Neuronal stem cell (in vitro differentiated cells): ENCODE data around the gene PLCB2.

ENCODE experiments used
- DNase-seq: peaks from one replicate; pipeline ENCODE4 v3.0.0-alpha.2; 2013; ENCODE audit warnings: low spot score
- H2AFZ ChIP-seq: one replicate; pipeline ENCODE4 v1.6.1; 2013; ENCODE audit warnings: mild to moderate bottlenecking, low read length, inconsistent platforms
- H2AK5ac ChIP-seq: 2 replicates; pipeline ENCODE4 v1.6.1; 2013; ENCODE audit warnings: low read depth, mild to moderate bottlenecking, inconsistent platforms, low read length, moderate library complexity, mixed read lengths
- H2BK120ac ChIP-seq: 2 replicates; pipeline ENCODE4 v1.6.1; 2013; ENCODE audit warnings: low read depth, mild to moderate bottlenecking, inconsistent platforms, low read length, moderate library complexity, mixed read lengths
- H2BK12ac ChIP-seq: one replicate; pipeline ENCODE4 v1.6.1; 2013; ENCODE audit warnings: low read length, inconsistent platforms
- H2BK15ac ChIP-seq: 2 replicates; pipeline ENCODE4 v1.6.1; 2013; ENCODE audit warnings: mild to moderate bottlenecking, low read length, inconsistent platforms, mixed read lengths
- H2BK5ac ChIP-seq: one replicate; pipeline ENCODE4 v1.6.1; 2013; ENCODE audit warnings: inconsistent platforms, mild to moderate bottlenecking, low read length, moderate library complexity
- H3K14ac ChIP-seq: one replicate; pipeline ENCODE4 v1.6.1; 2013; ENCODE audit warnings: low read length, inconsistent platforms
- H3K18ac ChIP-seq: 2 replicates; pipeline ENCODE4 v1.6.1; 2013; ENCODE audit warnings: low read length, inconsistent platforms
- H3K23ac ChIP-seq: 2 replicates; pipeline ENCODE4 v1.6.1; 2013; ENCODE audit warnings: low read depth, mild to moderate bottlenecking, mixed read lengths, low read length, inconsistent platforms; ENCODE audit not compliant: poor library complexity
- H3K27ac ChIP-seq: replicated peaks from 3 replicates; pipeline ENCODE4 v1.5.1; 2013; ENCODE audit warnings: low read length, inconsistent platforms
- H3K27me3 ChIP-seq, 3 experiments: 2 replicates each; pipeline ENCODE4 v1.6.1; 2013; ENCODE audit warnings: low read length in 3 of 3, mild to moderate bottlenecking in 2 of 3, inconsistent platforms in 1 of 3, low read depth in 1 of 3, mixed read lengths in 1 of 3, moderate library complexity in 1 of 3; ENCODE audit not compliant: control insufficient read depth in 3 of 3, insufficient read depth in 3 of 3
- H3K36me3 ChIP-seq, 2 donors: replicated peaks in 1 of 2; 2 replicates each; pipeline ENCODE4 v1.6.1; 2013; ENCODE audit warnings: low read length in 2 of 2; ENCODE audit not compliant: control insufficient read depth in 2 of 2, insufficient read depth in 2 of 2
- H3K4ac ChIP-seq: 2 replicates; pipeline ENCODE4 v1.6.1; 2013; ENCODE audit warnings: inconsistent platforms, mild to moderate bottlenecking, low read length, moderate library complexity
- H3K4me1 ChIP-seq, 2 donors: 1 replicate in 1 of 2; 2 replicates in 1 of 2; pipeline ENCODE4 v1.6.1; 2013; ENCODE audit warnings: low read length in 2 of 2, low read depth in 1 of 2; ENCODE audit not compliant: control insufficient read depth in 2 of 2, insufficient read depth in 1 of 2
- H3K4me2 ChIP-seq: one replicate; pipeline ENCODE4 v1.6.1; 2013; ENCODE audit warnings: mild to moderate bottlenecking, low read length, inconsistent platforms; ENCODE audit not compliant: insufficient read depth, poor library complexity, severe bottlenecking
- H3K4me3 ChIP-seq, 2 donors: 2 replicates each; pipeline ENCODE4 v1.5.1; 2013; ENCODE audit warnings: low read length in 2 of 2, mild to moderate bottlenecking in 2 of 2, inconsistent platforms in 1 of 2, moderate library complexity in 1 of 2
- H3K79me1 ChIP-seq: one replicate; pipeline ENCODE4 v1.6.1; 2013; ENCODE audit warnings: low read depth, mild to moderate bottlenecking, inconsistent platforms, low read length, moderate library complexity
- H3K9ac ChIP-seq: one replicate; pipeline ENCODE4 v1.6.1; 2013; ENCODE audit warnings: mild to moderate bottlenecking, low read depth, low read length, inconsistent platforms; ENCODE audit not compliant: poor library complexity
- H3K9me3 ChIP-seq, 2 donors: replicated peaks in 1 of 2; 2 replicates each; pipeline versions ENCODE3 to v1.6.1; 2013; ENCODE audit warnings: low read length in 2 of 2, mild to moderate bottlenecking in 2 of 2, inconsistent platforms in 1 of 2, low read depth in 1 of 2, mixed read lengths in 1 of 2, moderate library complexity in 1 of 2; ENCODE audit not compliant: control insufficient read depth in 2 of 2, insufficient read depth in 1 of 2
- H4K8ac ChIP-seq: one replicate; pipeline ENCODE4 v1.6.1; 2013; ENCODE audit warnings: low read depth, mild to moderate bottlenecking, inconsistent platforms, low read length, moderate library complexity
- H4K91ac ChIP-seq: one replicate; pipeline ENCODE4 v1.6.1; 2013; ENCODE audit warnings: low read length, low read depth, mild to moderate bottlenecking, inconsistent platforms; ENCODE audit not compliant: poor library complexity
- WGBS, 2 donors: extraction: QIAGEN DNeasy Blood & Tissue Kit; methylation state at CpG; one replicate each; pipeline ENCODE4 v1.1.7; 2013; ENCODE audit warnings: missing lambda C conversion rate in 2 of 2, mixed read lengths in 1 of 2; ENCODE audit not compliant: insufficient read length in 2 of 2, insufficient replicate concordance in 1 of 2; ENCODE audit errors: extremely low coverage in 2 of 2; 5-methylcytosine and 5-hydroxymethylcytosine counted together

Gene PLCB2

DNA sequence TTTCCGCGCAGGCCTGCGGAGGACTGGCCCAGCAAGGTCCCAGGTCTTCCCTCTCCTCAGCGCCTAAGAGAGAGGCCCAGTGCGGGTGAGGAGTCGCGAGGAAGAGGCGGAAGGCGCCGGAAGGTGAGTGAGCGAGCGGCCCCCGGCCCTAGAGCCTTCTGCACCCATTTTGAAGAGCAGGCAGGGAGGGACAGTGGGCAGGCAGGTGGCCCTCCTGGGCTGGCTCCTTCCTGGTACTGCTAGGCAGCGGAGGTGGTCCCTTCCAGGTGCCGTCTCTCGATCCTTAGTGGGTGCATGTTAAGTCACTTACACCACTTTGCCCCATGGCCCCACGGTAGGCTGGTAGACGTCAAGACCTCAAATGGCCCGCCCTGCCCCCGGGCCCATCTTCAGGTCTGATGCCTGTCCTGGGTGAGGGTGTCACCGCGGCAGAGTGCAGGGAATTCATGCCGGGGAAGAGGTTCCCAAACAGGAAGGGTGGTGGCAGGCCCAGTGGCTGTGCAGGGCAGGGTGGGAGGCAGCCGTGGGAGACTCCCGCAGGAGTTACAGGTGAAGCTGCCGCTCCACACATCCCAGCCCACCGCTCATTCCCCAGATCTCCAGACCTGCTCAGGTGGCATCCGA is 54.5 kb downstream of the PLCB2 start:
- no peak overlapping the region for H3K27ac ChIP-seq
- H2BK15ac ChIP-seq, result peak overlapping the region; percentile 1
- peak overlapping the region; percentile 80 for H3K4me2 ChIP-seq
- peak overlapping the region; percentile 39 for H3K23ac ChIP-seq
- peak overlapping the region; percentile 40 for H2AK5ac ChIP-seq
- H3K4ac ChIP-seq, result no peak overlapping the region
- peaks cover 7 to 16% of the 10 kb centered on the region in 2 donors for H3K4me1 ChIP-seq
- peak overlapping the region; percentile 38 for H3K9ac ChIP-seq
- H4K91ac ChIP-seq, result no peak overlapping the region
- DNase-seq, result no peak
- H3K14ac ChIP-seq, result no peak overlapping the region
- no peak overlapping the region for H2BK5ac ChIP-seq
- no peak overlapping the region for H4K8ac ChIP-seq
- H2BK120ac ChIP-seq, result no peak overlapping the region
- WGBS, 2 donors, result no CpG with 5 or more reads among the region's 28 CpGs
- no peak overlapping the region for H2BK12ac ChIP-seq
- H3K36me3 ChIP-seq, result no peaks in the 10 kb centered on the region
- peak overlapping the region in 1 of 2 donors; percentile 80 for H3K4me3 ChIP-seq
- H3K79me1 ChIP-seq, result no peaks in the 10 kb centered on the region
- peak overlapping the region; percentile 61 for H3K18ac ChIP-seq
- peaks cover 20 to 44% (median 42%) of the 10 kb centered on the region in 3 experiments for H3K27me3 ChIP-seq
- H2AFZ ChIP-seq, result peak overlapping the region; percentile 70
- H3K9me3 ChIP-seq, result no peaks in the 10 kb centered on the region

DNA sequence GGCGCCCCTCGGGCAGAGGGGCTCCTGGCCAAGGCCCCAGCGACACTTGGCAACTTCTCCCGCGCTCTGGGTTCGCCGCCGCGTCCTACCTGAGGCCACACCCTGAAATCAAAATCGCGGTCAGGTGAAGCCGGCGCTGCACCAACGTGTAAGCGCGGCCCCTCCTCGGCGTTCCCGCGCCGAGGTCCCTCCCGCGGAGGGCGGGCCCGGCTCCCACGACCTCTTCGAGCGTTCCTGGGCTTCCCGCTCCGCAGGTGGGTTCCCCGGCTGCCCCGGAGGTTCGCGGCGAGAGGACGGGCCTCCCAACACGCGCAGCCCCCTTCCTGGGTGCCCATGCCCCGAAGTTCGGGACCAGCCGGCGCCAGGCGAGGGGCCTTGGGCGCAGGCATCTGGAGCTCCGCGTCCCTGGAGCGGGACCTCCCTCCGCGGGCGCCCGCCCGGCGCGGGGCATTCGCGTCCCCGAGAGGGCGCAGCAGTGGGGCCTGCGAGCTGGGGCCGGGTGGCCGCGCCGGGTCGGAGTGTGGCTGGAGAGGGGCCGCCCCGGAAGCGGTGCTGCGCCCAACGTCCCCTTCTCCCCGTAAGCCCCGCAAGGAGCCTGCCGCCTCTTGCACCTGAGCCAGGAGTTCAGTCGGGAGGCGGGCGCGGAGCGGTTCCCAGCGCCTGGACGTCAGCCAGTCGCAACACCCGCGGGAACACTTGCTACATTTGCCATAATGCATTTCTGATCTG is 55.1 kb downstream of the PLCB2 start:
- no CpG with 5 or more reads among the region's 82 CpGs for WGBS, 2 donors

DNA sequence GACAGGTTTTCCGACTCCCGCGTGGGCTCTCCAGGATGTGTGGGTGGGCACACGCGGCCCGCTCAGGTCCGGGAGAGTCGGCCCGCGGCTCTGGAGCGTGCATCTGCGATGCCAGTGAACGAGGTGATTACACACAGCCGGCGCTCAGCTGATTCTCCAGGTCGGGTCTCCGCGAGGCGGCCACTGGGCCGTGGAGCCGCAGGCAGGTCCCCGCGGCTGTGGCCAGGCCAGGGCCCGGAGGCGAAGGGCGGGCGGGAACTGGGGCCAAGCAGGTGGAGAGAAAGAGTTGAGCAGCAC is 55.6 kb downstream of the PLCB2 start:
- no CpG with 5 or more reads among the region's 27 CpGs for WGBS, 2 donors
- H2BK15ac ChIP-seq, result peak overlapping the region; percentile 42

More for the DNA sequence above, 55.1 kb downstream of the PLCB2 start:
- no peak overlapping the region for H4K91ac ChIP-seq
- H4K8ac ChIP-seq, result no peak overlapping the region
- H3K36me3 ChIP-seq, result no peaks in the 10 kb centered on the region
- no peak overlapping the region for H2BK12ac ChIP-seq
- H3K9ac ChIP-seq, result no peak overlapping the region
- no peak overlapping the region for H2BK5ac ChIP-seq
- H2BK15ac ChIP-seq, result peak overlapping the region; percentile 42
- peak overlapping the region; percentile 70 for H2AFZ ChIP-seq
- H2AK5ac ChIP-seq, result peak overlapping the region; percentile 40
- peaks cover 20 to 44% (median 42%) of the 10 kb centered on the region in 3 experiments for H3K27me3 ChIP-seq
- no peak overlapping the region for H2BK120ac ChIP-seq
- peak overlapping the region; percentile 51 for H3K23ac ChIP-seq
- no peak overlapping the region for H3K4ac ChIP-seq
- H3K4me3 ChIP-seq, result peak overlapping the region in 1 of 2 donors; percentile 80
- DNase-seq, result peak; percentile 39
- peak overlapping the region; percentile 80 for H3K4me2 ChIP-seq
- H3K18ac ChIP-seq, result peak overlapping the region; percentile 61
- H3K79me1 ChIP-seq, result no peaks in the 10 kb centered on the region
- no peak overlapping the region for H3K27ac ChIP-seq
- no peaks in the 10 kb centered on the region for H3K9me3 ChIP-seq
- peaks cover 7 to 10% of the 10 kb centered on the region in 2 donors for H3K4me1 ChIP-seq
- peak overlapping the region; percentile 86 for H3K14ac ChIP-seq

DNA sequence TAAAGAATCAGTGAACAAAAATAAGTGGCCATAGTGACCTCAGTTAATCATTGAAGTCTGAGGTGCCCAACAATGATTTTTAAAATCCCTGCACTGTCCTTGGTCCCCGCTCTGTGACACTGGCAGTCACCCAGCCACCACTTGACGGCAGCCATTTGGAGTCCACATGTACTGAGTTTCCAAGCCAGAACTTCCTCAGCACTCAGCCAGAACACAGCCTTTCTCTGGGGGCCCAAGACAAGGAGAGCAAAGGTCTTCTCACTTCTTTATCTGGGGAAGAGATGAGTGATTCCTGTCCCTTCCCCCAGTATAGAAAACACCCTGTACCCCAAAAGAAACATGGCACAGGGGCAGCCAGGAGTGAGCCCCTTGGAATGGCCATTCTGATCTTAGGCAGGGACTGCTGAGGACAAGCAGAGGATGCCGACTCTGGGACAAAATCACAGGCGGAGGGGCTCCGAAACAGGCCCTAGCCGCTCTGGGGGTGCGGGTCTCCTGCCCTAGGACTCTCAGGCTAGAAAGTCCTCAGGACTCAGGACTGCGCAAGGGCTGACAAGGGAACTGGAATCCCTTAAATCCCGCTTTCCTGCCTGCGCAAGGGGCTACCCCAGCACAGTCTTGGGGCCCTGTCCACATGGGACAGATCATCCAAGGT is 56.1 kb downstream of the PLCB2 start:
- H3K4me1 ChIP-seq, result peaks cover 7 to 10% of the 10 kb centered on the region in 2 donors
- DNase-seq, result no peak
- peak overlapping the region; percentile 42 for H2BK15ac ChIP-seq
- no peak overlapping the region for H2BK12ac ChIP-seq
- H3K36me3 ChIP-seq, result no peaks in the 10 kb centered on the region
- no peak overlapping the region for H3K23ac ChIP-seq
- H4K91ac ChIP-seq, result no peak overlapping the region
- no peaks in the 10 kb centered on the region for H3K9me3 ChIP-seq
- peaks cover 20 to 44% (median 42%) of the 10 kb centered on the region in 3 experiments for H3K27me3 ChIP-seq
- no peak overlapping the region for H3K4me2 ChIP-seq
- no peaks in the 10 kb centered on the region for H3K79me1 ChIP-seq
- no peak overlapping the region for H3K4me3 ChIP-seq
- no peak overlapping the region for H2AFZ ChIP-seq
- peak overlapping the region; percentile 90 for H2AK5ac ChIP-seq
- H2BK5ac ChIP-seq, result no peak overlapping the region
- H3K4ac ChIP-seq, result no peak overlapping the region
- no peak overlapping the region for H3K27ac ChIP-seq
- peak overlapping the region; percentile 39 for H3K18ac ChIP-seq
- WGBS, 2 donors, result no CpG with 5 or more reads among the region's 10 CpGs
- H3K9ac ChIP-seq, result no peak overlapping the region
- H4K8ac ChIP-seq, result no peak overlapping the region
- H3K14ac ChIP-seq, result no peak overlapping the region
- H2BK120ac ChIP-seq, result no peak overlapping the region

More for the DNA sequence above, 55.6 kb downstream of the PLCB2 start:
- Histone ChIP-seq H3K4me3 (no peak overlapping the region), H3K23ac (no peak overlapping the region), H3K79me1 (no peaks in the 10 kb centered on the region), H3K18ac (peak overlapping the region; percentile 61), H3K9me3 (no peaks in the 10 kb centered on the region), H2AFZ (no peak overlapping the region), H4K8ac (no peak overlapping the region), H3K14ac (no peak overlapping the region), H2BK12ac (no peak overlapping the region), H4K91ac (no peak overlapping the region), H3K4me1 (peaks cover 7 to 10% of the 10 kb centered on the region in 2 donors), H3K4ac (no peak overlapping the region), H3K4me2 (peak overlapping the region; percentile 80), H3K27ac (no peak overlapping the region), H3K9ac (no peak overlapping the region), H3K36me3 (no peaks in the 10 kb centered on the region), H2BK120ac (no peak overlapping the region), H3K27me3 (peaks cover 20 to 44% (median 42%) of the 10 kb centered on the region in 3 experiments), H2BK5ac (no peak overlapping the region), H2AK5ac (peak overlapping the region; percentile 90)
- no peak for DNase-seq
